NCI-H2029 treated with DMSO at 0.1 percent for 48 hours (cell line): ENCODE results near the gene CHRNA4.

Source experiments
- DNase-seq: peaks from one replicate; lab custom pipeline; 2025; lab: John Stamatoyannopoulos, UW

CHRNA4 gene

DNA sequence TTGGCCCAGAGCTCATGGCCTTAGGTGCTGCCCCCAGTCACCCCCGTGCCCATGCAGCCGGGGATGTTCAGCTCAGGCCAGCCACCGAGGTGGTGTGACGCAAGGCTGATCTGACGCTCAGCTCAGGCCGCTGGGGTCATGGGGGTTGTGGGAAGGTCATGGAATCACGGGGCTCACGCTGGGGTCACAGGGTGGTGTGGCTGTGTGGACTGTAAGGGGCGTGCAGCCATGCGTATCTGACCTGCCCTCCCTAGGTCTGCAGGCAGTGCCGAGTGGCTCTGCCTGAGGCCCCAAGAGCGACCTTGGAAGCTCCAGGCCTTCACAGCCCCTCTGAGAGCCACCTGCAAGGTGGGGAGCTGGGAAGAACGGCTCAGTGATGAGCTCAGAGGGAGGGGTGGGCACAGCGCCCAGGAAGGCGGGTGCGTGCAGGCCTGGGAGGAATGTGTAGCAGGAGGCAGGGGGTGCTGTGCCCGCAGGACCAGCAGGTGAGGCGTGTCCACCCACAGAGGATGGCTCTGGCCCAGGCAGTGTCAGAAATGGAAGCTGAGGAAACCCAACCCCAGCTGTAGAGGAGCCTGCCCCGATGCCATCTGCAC lies 27.8 kb downstream of the CHRNA4 start:
- no peak for DNase-seq

DNA sequence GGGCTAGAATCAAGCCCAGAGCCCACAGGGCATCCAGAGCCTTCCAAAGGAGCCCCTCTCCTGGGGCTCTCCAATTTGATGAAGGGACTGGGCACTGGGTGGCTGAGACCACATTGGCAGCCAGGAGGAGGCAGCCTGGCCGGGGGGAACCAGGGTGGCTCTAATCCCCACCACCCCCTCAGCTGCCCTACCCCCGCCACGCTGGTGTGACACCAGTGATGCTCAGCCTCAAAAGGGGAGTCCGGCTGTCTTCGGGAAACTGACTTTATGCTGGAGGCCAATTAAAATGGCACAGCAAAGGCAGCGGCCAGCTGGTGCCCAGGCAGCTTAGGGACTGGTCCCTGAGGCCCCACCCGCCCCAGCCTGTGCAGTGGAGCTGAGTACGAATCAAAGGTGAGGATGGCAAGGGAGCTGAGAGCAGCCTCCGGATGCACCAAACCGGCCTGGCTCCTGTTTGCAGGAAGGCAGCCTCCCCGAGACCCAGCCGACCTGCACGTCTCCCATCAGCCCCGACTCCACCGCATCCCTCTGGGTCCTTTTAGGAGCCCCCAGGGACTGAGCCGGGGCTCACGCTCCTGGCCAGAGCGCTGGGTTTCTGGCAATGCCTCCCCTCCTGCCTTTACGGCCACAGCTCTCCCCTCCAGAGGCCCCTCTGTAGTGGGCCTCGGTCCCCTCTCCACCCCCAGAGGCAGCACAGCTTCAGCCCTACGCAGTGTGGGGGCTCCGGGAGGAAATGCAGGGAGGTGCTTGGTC lies 28.5 kb downstream of the CHRNA4 start:
- DNase-seq, result no peak

DNA sequence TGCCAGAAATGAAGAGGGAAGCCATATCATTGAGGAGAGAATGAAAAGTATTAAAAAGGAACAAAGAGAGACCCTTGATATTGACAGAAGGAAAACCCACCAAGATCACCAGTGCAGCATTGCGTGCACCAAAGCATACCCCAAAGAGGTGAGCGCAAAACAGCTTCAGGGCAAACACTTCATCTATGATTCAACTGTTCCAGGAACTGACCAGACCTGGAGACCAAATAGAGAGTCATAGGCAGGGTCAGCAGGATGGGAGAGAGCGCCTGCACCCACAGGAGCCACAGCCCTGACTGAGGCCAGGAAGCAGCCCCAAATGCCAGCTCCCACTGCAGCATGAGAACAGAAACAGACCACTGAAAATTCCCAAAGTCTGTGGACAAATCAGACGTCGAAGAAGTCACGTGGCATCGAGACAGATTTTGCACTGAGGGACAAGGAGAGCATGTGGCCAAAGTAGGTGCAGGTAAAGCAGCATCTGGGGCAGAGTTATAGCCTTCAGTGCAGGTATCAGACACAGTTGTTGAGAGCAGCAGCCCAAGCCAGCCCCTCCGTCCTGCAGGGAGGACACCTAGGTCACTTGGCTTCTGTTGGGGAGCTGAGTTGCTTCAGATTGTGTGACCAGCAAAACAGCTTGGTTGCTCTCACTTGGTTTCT lies 29.3 kb downstream of the CHRNA4 start:
- no peak for DNase-seq

DNA sequence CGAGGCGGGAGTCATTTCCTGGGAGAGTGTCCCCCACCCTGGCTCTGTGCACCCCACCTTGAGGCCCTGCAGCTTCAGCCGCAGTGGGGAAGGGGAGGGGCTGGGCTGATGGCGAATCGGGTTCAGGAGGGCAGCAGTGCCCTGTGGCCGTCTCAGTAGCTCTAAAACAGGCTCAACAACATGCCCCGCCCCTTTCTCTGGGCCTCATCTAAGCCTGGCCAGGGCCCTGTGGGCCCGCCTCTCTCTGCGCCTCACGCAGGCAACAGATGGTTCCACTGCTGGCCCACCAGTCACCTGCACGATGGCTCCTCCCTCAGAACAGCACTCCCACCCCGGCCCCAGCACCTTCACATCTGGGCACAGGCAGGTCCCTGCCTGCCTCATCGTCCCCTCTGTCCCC lies 30.2 kb downstream of the CHRNA4 start:
- no peak for DNase-seq

DNA sequence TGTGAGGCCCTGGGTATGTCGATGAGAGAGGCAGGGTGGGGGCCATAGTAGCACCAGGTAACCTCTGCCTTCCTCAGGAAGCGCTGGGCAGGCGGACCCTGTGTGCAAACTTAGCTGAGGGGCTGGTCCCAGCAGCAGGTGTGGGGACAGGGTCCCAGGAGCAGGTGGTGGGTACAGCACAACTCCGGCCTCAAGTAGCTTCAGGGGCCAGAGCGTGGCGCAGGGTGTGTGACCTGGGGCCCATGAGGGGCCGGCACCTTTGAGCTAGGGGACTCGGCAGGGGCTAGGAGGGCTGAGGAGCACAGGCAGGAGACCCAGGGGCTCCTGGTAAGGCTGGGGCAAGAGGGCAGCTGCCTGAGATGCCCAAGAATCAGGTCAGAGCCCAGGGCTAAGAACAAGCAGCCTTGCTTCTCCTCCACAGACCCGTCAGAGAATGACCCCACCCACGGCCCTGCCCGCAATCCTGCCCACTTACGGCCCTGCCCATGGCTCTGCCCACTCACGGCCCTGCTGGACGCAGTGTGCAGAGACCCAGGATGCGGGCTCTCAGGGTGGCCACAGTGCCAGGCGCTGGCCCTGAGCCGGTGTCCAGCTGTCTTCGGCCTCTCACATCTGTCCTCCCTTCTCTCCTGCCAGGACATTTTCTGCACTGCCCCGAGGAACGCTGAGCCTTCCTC lies 30.9 kb downstream of the CHRNA4 start:
- no peak for DNase-seq

GRCh38 chr20:63329331-63330083 lies 31.6 kb downstream of the CHRNA4 start:
- DNase-seq, result no peak

- no peak for DNase-seq
These were observed 32.4 kb downstream of the CHRNA4 start for GRCh38 chr20:63328718-63329275.

- no peak for DNase-seq
These were observed 33.0 kb downstream of the CHRNA4 start for GRCh38 chr20:63328026-63328700.

DNA sequence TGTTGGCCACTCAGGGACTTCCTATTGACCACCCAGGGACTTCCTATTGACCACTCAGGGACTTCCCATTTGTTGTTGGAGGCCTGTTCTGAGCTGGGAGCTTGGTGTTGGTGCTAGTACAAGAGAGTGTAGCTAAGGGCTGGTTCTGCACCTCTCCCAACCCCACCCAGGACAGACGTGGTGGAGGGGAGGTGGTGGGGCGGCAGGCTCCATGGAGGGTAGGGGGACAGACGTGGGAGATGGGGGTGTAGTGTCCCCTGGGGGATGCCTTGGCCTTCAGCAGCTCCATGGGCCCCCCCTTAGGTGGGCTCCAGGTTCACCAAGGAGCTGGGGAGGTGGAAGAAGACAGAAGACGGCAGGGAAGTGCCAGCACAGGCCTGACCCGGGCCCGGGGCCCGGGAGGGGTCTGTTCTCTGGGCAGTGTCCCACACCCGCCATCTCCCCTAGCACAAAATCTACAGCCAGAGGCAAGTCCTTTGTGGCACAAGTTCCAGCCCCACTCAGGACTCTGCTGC lies 33.9 kb downstream of the CHRNA4 start:
- no peak for DNase-seq

- DNase-seq, result no peak
These were observed 34.6 kb downstream of the CHRNA4 start for GRCh38 chr20:63326314-63327230.

DNA sequence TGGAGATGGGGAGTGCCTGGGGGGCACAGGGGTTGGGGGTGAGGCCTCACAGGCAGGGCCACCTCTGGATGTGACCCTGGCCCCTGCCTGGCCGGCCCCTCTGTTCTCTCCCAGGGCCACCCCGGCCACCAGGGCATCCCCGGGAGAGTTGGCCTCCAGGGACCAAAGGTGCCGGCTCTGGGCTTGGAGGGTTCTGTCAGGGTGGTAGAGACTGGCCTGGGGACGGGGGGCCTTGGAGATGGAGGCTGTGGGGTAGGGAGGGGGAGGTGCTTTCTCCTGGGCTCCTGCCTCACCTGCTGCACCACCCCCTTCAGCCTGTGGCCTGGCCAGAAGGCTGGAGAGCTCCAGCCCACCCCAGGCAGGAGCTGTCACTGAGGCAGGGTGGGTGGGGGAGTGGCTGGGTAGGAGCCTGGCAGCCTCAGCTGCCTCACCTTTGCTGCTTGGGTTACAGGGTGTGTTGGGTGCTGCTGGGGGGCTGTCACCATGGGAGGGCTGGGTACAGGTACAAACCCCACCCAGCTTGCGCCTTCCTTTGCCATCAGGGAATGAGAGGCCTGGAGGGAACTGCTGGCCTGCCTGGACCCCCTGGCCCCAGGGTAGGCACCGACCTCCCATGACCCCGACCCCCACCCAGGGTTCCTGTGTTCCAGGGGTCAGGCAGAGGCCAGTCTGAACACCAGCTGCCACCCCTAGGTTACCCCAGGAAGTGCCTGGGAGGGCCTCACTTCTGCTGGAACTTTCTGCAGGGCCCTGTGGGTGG lies 35.4 kb downstream of the CHRNA4 start:
- DNase-seq, result no peak

DNA sequence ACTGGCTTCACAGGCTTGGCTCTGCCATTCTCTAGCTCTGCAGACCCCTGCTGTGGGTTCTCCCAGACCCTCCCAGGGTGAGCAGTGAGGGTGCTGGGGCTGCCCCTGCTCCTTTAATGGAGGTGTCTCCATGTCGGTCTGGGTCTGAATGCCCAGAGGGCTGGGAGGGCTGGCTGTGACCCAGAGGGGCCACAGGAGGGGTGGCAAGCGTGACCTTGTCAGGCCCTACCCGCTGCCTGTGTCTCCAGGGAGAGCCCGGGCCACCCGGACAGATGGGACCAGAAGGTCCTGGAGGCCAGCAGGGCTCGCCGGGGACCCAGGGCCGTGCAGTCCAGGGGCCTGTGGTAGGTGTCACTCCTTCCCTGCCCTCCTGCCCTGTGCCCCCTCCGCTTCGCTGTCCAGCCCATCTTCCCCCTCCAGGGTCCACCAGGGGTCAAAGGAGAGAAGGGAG lies 36.1 kb downstream of the CHRNA4 start:
- no peak for DNase-seq

- DNase-seq, result no peak
These were observed 37.7 kb downstream of the CHRNA4 start for GRCh38 chr20:63323357-63323981.

- DNase-seq, result no peak
These were observed 38.2 kb downstream of the CHRNA4 start for GRCh38 chr20:63322933-63323273.

- no peak for DNase-seq
These were observed 38.8 kb downstream of the CHRNA4 start for GRCh38 chr20:63322146-63322932.

DNA sequence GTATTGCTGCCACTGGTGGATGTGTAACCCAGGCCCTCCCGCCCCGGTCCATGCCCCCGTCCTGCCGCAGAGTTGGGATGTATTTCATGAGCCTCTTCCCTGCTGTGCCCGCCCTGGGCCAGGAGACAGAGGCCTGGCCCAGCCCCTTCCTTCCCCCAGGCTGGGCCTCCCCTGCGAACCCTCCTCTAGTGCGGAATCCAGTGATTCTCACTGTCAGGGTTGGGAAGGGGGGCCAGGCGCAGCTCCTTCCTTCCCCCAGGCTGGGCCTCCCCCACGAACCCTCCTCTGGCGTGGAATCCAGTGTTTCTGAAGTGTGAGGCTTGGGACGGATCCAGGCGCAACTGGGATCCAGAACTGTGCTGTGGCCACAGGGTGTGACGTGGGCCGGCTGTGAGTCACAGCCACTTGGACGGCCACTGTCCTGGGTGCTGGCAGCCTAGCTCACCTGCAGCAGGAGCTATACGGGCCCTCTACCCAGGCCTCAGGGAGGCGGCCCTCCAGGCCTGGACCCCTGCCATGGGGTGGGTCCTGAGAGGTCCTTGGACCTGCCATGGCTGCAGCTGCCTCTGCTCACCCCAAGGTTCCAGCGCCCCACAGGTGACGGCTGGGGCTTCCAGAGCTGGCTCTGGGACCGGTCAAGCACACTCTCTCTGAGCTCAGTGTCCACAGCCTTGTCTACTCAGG lies 39.9 kb downstream of the CHRNA4 start:
- DNase-seq, result no peak

DNA sequence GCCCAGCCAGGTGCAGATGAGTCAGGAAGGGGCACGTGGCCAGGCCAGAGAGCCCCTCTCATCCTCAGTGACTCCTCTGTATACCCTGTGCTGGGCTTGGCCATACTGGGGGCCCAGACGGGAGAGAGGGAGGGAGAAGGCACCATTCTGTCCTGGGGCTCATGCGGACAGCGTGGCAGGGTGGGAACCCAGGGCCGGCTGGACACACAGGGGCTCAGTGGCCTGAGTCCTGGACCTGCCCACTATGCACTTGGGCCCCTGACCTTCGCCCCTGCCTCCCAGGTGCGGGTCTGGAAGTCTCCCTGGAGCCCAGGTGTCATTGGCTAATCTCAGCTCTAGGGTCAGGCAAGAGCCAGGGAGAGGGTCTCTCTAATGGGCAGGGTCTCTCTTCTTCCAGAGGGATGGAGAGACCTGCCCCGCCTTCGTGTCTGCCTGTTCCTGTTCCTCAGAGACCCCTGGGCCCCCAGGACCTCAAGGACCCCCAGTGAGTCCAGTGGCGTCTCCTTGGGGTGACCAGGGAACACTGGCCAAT lies 40.5 kb downstream of the CHRNA4 start:
- DNase-seq, result no peak
